ENCODE data around the gene PRPH2. TPM values are rescaled to one million over a fixed set of nuclear protein-coding genes. Genes with fewer than 3 reads are reported as not detected.
"Not testable (repeated sequence)": the region's sequence is repeated elsewhere in the genome, so short reads cannot be mapped to it uniquely, and the experiment has no call there.

Gene PRPH2
- total RNA-seq, 1 donor from 2014 or later, result 0.47 TPM

GRCh38 chr6:42707595-42707994 is 14.8 kb downstream of the PRPH2 start:
- ATAC-seq, result no peak
- intact Hi-C loops (cut with micrococcal nuclease), result no loop called here
- no peak for DNase-seq

DNA sequence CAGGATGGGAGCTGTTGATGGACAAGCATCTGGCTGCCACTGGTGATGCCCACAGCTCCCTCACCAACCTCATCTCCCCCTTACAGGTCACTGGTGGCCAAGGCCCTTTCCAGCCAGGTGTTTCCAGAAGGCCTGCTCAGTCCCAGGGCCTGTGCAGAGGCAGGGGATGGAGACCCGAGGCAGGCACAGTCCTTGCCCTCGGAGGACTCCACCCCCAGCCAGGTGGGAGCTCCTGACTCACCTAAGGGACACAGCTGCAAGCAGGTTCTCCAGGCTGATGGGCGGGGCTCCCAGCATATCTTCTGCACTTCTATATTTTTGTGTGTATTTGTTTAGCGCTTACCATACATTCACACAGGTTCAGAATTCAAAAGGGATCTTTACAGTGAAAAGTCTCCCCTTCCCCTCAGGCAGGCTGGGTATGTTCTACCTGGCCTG is 17.4 kb downstream of the PRPH2 start:
- no peak for ATAC-seq
- DNase-seq, result no peak
- intact Hi-C loops (cut with micrococcal nuclease), result no loop called here

DNA sequence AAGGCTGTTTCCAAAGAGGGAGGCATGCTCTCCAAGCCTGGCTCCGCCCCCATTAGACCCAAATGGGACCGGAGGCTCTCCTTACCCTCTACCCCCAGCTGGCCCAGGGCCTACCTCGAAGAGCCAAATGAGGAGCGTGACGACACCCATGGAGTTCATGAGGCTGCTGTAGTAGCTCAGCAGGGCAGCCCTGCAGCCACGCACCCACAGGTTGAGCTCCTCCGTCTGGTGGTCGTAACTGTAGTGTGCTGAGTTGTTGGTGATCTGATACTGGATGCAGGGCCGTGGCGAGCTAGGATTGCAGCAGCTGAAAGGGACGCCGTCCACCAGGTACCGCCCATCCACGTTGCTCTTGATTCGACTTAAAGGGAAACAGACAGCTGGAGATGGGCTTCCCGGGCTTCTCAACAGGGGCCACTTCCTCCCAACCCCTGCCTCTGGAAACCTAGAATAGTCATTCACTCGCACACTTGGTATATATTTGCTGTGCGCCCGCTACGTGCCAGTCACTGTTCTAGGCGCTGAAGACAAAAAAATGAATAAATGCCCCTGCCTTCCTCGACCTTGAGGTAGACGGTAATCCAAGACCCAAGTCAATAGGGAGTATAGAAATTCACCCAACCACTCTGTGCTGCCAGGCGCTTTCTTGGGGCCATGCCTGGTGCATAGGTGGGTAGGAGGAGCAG is 18.0 kb downstream of the PRPH2 start:
- peak; percentile 52 for DNase-seq
- intact Hi-C loops (cut with micrococcal nuclease), result no loop called here
- peak; percentile 79 for ATAC-seq

GRCh38 chr6:42702786-42703185 is 19.6 kb downstream of the PRPH2 start:
- not testable (repeated sequence) for ATAC-seq

GRCh38 chr6:42702200-42702599 is 20.2 kb downstream of the PRPH2 start:
- DNase-seq (no peak), ATAC-seq (no peak)
- intact Hi-C loops (cut with micrococcal nuclease), result no loop called here

More at GRCh38 chr6:42702786-42703185, 19.6 kb downstream of the PRPH2 start:
- intact Hi-C loops (cut with micrococcal nuclease); DNase-seq: not testable (repeated sequence)

- intact Hi-C loops (cut with micrococcal nuclease), result no loop called here
- DNase-seq (no peak), ATAC-seq (no peak)
These were observed 24.2 kb downstream of the PRPH2 start for GRCh38 chr6:42698217-42698616.

DNA sequence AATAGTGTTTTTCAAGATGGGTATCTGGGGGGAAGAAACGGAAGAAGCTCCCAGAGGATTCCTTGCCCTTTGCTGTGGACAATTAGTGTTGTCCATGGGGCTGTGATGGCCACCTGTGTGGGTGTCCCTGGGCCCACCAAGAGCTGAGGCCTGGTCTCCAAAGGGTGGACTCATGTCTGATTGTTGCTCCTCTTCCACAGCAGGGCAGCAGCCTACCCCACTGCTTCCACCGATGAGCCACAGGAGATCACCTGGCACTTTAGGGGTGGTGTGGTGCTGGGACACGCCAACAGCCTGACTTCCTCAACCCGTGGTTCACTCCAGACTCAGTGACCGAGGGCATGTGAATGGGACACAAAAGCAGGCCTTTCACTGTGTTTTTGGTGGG is 25.1 kb downstream of the PRPH2 start:
- intact Hi-C loops (cut with micrococcal nuclease), result no loop called here
- ATAC-seq (no peak), DNase-seq (no peak)

DNA sequence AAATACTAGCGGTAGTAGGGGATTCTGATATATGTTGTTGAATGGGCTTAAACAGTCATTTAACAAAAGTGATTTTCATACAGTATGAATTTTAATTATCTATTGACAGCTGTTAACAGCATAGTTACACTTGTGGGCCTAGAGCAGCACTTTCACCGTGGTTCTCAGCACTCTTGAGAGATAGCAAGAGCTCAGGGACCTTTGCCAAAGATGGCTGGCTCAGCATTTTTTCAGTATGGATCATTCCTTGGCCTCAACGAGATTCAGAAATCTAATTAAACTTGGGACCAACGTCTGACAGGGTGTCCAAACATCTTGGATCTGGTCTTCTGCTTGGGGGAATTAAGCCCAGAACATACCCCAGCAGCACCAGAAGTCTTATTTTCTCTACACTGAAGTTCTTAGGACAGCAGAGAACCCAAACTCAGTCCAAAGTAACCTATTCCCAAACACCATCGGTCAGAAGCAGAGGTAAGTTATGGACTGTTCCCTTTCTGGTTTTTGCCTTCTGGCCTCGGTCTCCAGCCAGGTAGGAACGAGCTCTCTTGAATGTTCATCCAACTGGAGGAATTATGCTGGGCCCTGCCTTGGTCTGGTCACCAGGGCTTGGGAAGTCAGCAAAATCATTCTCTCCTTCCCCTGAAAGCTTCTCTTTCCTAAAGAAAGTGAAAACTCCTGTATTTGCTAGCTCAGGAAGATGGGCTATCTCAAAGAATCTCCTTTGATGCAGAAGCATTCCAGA is 25.7 kb downstream of the PRPH2 start:
- intact Hi-C loops (cut with micrococcal nuclease), result no loop called here
- no peak for DNase-seq
- peak; percentile 46 for ATAC-seq

- no peak for ATAC-seq
- DNase-seq, result no peak
- intact Hi-C loops (cut with micrococcal nuclease), result no loop called here
These were observed 27.8 kb downstream of the PRPH2 start for GRCh38 chr6:42694586-42694985.

GRCh38 chr6:42693725-42694323 is 28.6 kb downstream of the PRPH2 start:
- intact Hi-C loops (cut with micrococcal nuclease), result no loop called here
- no peak for ATAC-seq
- no peak for DNase-seq

- ATAC-seq, result peak; percentile 34
These were observed 30.1 kb downstream of the PRPH2 start for GRCh38 chr6:42692137-42692911.

GRCh38 chr6:42690872-42691271 is 31.5 kb downstream of the PRPH2 start:
- ATAC-seq (no peak), DNase-seq (no peak)
- intact Hi-C loops (cut with micrococcal nuclease), result no loop called here

More at GRCh38 chr6:42692137-42692911, 30.1 kb downstream of the PRPH2 start:
- DNase-seq, result no peak
- intact Hi-C loops (cut with micrococcal nuclease), result no loop called here

GRCh38 chr6:42690151-42690702 is 32.2 kb downstream of the PRPH2 start:
- ATAC-seq, result no peak
- DNase-seq, result no peak
- intact Hi-C loops (cut with micrococcal nuclease), result no loop called here

DNA sequence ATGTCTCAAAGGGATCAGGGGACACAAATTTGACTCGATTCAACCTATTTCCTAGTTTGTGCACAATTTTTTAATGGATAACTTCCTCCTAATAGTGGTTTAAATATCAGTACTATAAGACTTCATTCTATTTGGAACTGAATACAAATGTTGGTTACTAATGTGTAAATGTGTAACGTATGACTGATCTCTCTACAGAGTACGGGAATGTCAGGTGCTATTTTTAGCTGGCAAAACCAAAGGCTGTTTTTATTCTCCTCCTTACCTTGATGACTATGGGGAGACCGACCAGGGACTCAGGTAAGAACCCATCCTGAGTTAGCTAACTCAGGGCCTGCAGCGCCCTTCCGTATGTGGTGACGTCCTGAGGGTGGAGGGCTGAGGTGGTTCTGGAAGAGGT is 33.0 kb downstream of the PRPH2 start:
- no peak for DNase-seq
- intact Hi-C loops (cut with micrococcal nuclease), result no loop called here
- ATAC-seq, result no peak

DNA sequence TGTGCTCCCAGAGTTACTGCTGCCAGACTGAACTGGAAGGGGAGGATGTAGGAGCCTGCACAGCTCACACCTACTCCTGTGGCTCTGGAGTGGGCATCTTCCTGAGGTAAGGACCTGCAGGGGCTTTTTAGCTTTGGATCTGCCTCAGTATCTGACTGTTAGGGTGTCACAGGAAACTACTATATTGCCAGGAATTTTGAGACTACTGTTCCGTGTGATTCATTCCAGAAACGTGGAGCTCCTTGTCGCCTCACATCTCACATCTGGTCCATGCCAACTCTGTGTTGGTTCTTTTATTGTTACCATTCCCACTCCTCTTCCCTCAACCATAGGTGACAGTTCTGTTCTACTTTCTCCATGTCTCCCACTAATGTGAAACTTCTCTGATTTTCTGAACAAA is 34.1 kb downstream of the PRPH2 start:
- intact Hi-C loops (cut with micrococcal nuclease), result no loop called here
- ATAC-seq (no peak), DNase-seq (no peak)

DNA sequence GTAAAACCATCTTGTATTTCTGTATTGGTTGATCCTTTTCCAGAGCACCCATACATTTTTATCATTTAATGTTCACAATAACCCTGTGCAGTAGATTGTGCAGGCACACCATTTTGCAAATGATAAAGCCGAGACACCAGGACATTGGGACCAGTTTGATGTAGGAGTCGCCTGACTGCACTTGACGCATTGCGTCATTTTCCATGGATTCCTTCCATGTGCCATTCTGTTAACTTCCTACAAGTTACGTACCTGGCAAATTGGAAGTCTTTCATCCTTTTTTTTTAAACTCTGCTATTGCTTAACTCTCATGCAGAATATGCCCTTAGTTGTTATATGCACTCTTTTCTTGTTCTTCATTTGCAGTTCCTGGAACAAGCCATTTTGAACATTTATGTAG is 43.0 kb downstream of the PRPH2 start:
- ATAC-seq (no peak), DNase-seq (no peak)
- intact Hi-C loops (cut with micrococcal nuclease), result no loop called here

GRCh38 chr6:42674780-42675179 is 47.6 kb downstream of the PRPH2 start:
- intact Hi-C loops (cut with micrococcal nuclease), result no loop called here
- DNase-seq (no peak), ATAC-seq (no peak)

DNA sequence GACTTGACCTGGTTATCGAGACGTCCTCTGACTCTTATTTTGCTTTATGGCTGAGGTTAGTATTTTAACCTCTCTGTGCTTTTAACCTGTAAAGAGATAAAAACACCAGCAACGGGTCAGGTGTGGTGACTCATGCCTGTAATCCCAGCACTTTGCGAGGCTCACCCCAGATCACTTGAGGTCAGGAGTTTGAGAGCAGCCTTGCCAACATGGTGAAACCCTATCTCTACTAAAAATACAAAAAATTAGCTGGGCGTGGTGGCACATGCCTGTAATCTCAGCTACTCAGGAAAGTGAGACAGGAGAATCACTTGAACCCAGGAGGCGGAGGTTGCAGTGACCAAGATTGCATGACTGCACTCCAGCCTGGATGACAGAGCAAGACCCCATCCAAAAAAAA is 48.0 kb downstream of the PRPH2 start:
- DNase-seq; intact Hi-C loops (cut with micrococcal nuclease); ATAC-seq: not testable (repeated sequence)

DNA sequence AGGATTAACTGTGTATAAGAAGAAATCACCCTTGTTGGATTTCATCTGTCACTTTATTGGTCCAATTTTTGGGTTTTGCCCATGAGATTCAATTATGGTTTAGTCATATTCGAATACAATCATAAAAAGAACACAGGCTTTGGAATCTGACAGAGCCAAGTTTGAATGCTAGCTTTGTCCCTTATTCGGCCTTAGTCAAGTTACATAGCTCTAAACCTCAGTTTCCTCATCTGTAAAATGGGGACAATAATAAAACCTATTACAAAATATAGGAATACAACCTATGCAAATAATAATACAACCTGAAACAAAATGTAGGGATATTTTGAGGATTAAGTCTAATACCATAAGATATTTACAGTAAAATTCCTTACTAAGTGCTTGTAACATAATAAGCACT is 57.7 kb downstream of the PRPH2 start:
- ATAC-seq (no peak), DNase-seq (no peak)
- intact Hi-C loops (cut with micrococcal nuclease), result loop anchor here (10.0 kb wide), 2 partner anchors 60 to 210 kb away; partner anchors contain the start of genes PRPH2 and RPL7L1
